ENCODE results near the gene ASPSCR1. TPM values are rescaled to one million over a fixed set of nuclear protein-coding genes. Genes with fewer than 3 reads are reported as not detected.

Gene ASPSCR1
- total RNA-seq, 1 experiment from 2014 or later, result 51.0 TPM

DNA sequence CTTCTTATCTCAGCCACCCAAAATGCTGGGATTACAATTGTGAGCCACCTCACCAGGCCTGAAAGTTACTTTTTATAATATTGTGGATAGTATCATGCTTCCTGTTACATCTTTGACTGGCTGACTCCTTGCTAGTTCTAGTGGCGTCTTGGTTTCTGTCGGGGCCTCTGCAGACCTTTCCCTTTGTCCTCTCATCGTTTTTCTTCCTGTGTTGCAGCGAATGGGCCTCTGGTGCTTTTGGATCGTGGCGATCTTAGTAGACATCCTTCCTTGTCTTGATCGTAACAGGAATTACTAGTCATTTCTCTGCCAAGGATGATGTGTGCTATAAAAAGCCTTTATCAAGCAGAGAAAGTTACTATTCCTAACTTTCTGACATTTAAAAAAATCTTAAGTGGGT is 20.8 kb downstream of the ASPSCR1 start:
- no TSS peak for BruUV-seq (replicated peaks)
- H3K9me3 ChIP-seq (ENCODE audit: control insufficient read depth in 1 of 2, insufficient read depth in 1 of 2, low read depth in 1 of 2, low read length in 2 of 2), result no peaks in the 10 kb centered on the region
- ChIA-PET RAD21 (ENCODE audit: low non-redundant PET in 1 of 2, low total read pairs in 2 of 2, uncharacterized antibody in 2 of 2, unreplicated experiment in 2 of 2) (no interaction called here), POLR2A (no interaction called here), CTCF (no interaction called here)
- DNase-seq (ENCODE audit: low read depth, low spot score), result no peak
- no peak for TF ChIP-seq POLR2AphosphoS5 (IDR thresholded peaks at IDR 0.05; ENCODE audit: low read depth, low read length)
- no peak for TF ChIP-seq POLR2A (IDR thresholded peaks at IDR 0.05; ENCODE audit: borderline replicate concordance, extremely low read depth, insufficient read depth, insufficient read length)
- no peak for TF ChIP-seq CEBPB (IDR thresholded peaks at IDR 0.05; ENCODE audit: low read depth)
- no peak for TF ChIP-seq ELF1 (IDR thresholded peaks at IDR 0.05; ENCODE audit: borderline replicate concordance, low read depth)
- TF ChIP-seq EZH2phosphoT487 (IDR thresholded peaks at IDR 0.05; ENCODE audit: borderline replicate concordance), result no peak
- TF ChIP-seq, protein P1, sequence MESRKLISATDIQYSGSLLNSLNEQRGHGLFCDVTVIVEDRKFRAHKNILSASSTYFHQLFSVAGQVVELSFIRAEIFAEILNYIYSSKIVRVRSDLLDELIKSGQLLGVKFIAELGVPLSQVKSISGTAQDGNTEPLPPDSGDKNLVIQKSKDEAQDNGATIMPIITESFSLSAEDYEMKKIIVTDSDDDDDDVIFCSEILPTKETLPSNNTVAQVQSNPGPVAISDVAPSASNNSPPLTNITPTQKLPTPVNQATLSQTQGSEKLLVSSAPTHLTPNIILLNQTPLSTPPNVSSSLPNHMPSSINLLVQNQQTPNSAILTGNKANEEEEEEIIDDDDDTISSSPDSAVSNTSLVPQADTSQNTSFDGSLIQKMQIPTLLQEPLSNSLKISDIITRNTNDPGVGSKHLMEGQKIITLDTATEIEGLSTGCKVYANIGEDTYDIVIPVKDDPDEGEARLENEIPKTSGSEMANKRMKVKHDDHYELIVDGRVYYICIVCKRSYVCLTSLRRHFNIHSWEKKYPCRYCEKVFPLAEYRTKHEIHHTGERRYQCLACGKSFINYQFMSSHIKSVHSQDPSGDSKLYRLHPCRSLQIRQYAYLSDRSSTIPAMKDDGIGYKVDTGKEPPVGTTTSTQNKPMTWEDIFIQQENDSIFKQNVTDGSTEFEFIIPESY (IDR thresholded peaks at IDR 0.05; ENCODE audit: extremely low read depth, insufficient replicate concordance, low read length), result no peak
- no peak for TF ChIP-seq EZH2 (IDR thresholded peaks at IDR 0.05)
- TF ChIP-seq SIN3A (IDR thresholded peaks at IDR 0.05; ENCODE audit: low read depth), result no peak
- no peaks in the 10 kb centered on the region for H3K79me2 ChIP-seq (ENCODE audit: insufficient read depth, low read length)
- H3K9me2 ChIP-seq (ENCODE audit: insufficient read depth), result no peaks in the 10 kb centered on the region
- H4K20me1 ChIP-seq (ENCODE audit: insufficient read depth), result no peaks in the 10 kb centered on the region
- H2AFZ ChIP-seq (ENCODE audit: low read depth, low read length, poor library complexity, severe bottlenecking), result no peak overlapping the region
- H3K4me1 ChIP-seq (ENCODE audit: control insufficient read depth in 1 of 2, insufficient read depth in 2 of 2, low read length in 2 of 2), result peaks cover 26 to 36% of the 10 kb centered on the region in 2 experiments
- H3K4me3 ChIP-seq (replicated peaks in 1 of 2; ENCODE audit: low read depth in 1 of 2, low read length in 2 of 2), result no peak overlapping the region
- ATAC-seq, result no peak
- no peak overlapping the region for H3K9ac ChIP-seq (ENCODE audit: low read length)
- intact Hi-C loops (cut with micrococcal nuclease), result no loop called here
- H3K4me2 ChIP-seq (ENCODE audit: low read length), result no peak overlapping the region
- no peak overlapping the region for H3K27ac ChIP-seq (ENCODE audit: low read depth, low read length)
- no peaks in the 10 kb centered on the region; a peak in 1 of 4 replicates for H3K36me3 ChIP-seq (ENCODE audit: control insufficient read depth in 1 of 2, insufficient read depth in 2 of 2, low read length in 2 of 2)
- H3K27me3 ChIP-seq (ENCODE audit: insufficient read depth, low read length), result no peaks in the 10 kb centered on the region

Data from HCT116 (cell line).